Skeletal muscle cell (primary cell): Measurements from ENCODE around the gene IFITM10.
"Not testable (repeated sequence)": the region's sequence is repeated elsewhere in the genome, so short reads cannot be mapped to it uniquely, and the experiment has no call there.

Experiments used
- DNase-seq: peaks from one replicate; pipeline ENCODE4 v3.0.0-alpha.2; 2010; ENCODE audit warnings: low read depth
- H3K4me3 ChIP-seq: 2 replicates; pipeline ENCODE4 v1.5.1; 2011; ENCODE audit warnings: low read depth, mild to moderate bottlenecking, control low read depth, low read length, moderate library complexity

Gene IFITM10

DNA sequence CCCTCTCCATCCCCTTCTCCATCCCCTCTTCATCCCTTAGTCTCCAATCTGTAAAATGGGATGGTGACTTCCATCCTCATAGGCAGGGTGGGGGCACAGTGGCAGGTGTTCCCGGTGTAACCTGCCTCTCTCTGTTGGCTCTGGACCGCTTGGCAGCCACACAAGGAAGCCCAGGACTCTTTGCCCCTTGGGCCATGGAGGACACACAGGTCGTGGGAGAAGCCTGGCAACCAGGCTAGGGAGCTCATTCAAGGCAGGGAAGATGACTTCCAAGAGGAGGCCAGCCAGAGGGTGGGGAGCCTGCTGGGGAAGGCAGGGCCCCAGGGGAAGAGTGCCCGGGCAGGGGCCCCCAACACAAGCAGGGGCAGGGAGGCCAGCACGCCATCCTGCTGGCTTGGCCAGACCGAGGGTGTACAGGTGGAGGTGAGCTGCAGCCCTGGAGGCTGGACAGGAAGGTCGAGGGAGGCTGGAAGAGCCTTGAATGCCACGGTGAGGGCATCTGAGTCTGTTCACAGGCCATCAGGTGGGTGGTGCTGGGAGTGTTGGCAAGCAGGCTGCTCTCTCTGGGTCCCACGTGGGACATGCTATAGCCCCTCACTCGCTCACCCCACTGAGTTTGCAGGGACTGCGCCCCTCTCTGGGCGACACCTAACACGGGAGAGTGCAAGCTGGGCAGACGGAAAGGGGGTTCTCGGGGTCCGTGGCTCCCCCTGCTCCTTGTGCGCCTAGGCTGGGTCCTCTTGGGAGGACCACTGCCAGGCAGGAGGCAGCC is 28.8 kb upstream of the IFITM10 start:
- H3K4me3 ChIP-seq: no peak overlapping the region
- no peak for DNase-seq

DNA sequence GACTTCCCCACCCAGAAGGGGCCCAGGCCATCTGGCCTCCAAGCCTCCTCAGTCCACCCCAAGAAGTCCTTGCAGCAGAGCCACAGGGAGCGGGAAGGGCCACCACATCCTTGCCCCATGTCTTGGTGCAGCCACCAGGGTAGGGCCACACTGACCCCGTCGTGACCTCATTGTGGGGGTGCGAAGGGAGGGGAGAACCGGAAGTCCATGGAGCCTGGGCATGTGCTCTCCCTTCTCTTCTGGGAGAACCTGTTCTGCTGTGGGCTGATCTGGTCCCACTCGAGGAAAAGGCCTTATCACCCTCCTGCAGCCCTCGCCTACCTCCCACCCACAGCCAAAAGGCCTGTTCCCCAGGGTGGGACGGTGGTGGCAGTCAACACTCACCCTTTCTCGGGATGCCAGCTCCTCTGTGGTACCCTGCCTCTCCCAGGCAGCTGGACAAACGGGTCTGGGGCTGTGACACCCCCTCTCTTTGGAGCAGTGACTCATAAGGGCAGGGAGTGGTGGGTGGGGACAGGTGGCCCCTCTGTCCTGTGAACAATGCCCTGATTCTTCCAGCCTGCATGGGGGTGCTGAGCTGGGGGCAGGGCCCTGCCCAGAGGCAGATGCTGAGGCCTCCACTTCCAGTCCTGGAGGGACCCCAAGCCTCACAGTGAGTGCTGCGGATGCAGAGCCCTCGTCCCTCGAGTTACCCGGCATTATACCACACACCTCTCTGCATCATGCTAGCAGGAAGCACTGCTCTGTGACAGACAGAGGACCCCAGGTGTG is 27.9 kb upstream of the IFITM10 start:
- no peak for DNase-seq
- H3K4me3 ChIP-seq: no peak overlapping the region

DNA sequence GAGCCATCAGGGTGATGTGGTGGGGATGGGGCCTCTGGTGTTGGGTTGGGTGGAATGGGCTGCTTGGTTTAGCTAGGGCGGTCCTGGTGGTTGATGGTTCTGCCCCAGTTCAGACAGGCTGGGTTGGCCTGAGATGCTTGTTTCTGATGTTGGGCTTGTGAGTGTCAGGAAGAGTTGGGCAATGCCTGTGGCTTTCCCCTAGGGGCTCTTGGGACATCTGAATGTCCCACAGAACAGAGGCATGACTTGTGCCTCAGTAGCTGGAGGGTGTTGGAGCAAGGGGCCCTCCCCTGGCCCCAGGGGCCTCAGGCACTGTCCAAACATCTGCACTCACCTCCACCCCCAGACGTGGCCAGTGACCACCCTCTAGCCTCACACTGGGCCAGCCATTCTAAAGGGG is 27.3 kb upstream of the IFITM10 start:
- no peak overlapping the region for H3K4me3 ChIP-seq
- DNase-seq: no peak

DNA sequence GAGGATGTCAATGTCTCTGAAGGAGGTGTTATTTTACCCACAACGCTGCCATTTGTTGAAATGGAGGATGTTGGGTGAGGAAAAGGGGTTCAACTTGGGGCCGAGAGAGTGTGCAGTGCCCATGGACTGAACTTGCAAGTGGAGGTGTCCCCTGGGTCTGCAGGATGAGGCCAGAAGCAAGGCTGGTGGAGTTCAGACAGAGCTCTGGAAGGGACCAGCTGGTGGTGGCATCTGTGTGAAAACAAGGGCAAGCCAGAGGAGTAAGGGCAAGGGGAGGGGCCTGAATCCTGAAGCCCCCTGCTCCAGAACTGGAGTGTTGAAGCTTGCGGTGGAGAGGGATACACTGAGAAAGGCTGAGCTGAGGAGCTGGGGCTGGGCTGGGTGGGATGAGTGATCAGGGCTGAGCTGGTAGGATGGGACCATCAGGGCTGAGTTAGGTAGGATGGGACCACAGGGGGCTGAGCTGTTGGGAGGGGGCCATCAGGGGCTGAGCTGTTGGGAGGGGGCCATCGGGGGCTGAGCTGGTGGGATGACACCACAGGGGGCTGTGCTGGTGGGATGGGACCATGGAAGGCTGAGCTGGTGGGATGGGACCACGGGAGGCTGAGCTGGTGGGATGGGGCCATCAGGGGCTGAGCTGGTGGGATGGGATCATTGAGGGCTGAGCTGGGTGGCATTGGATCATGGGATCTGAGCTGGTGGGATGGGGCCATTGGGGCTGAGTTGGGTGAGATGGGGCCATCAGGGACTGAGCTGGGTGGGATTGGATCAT is 26.7 kb upstream of the IFITM10 start:
- no peak overlapping the region for H3K4me3 ChIP-seq
- no peak for DNase-seq

DNA sequence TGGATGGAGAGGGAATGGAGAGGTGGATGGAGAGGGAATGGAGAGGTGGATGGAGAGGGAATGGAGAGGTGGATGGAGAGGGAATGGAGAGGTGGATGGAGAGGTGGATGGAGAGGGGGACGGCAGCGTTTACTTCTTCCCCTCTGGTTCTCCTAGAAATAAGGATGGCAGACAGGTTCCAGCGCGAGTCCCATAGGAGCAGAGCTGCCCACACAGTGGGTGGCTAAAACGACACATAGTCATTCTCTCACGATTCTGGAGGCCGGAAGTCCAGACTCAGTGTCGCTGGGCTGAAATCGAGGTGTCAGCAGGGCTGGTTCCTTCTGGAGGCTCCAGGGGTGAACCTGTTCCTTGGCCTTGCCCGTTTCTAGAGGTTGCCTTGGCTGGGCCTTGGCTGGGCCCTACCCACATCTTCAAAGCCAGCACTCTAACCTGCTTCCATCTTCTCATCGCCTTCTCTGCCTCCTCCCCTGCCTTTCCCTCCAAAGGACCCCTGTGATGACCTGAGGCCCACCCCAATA is 26.0 kb upstream of the IFITM10 start:
- no peak for DNase-seq
- no peak overlapping the region for H3K4me3 ChIP-seq

DNA sequence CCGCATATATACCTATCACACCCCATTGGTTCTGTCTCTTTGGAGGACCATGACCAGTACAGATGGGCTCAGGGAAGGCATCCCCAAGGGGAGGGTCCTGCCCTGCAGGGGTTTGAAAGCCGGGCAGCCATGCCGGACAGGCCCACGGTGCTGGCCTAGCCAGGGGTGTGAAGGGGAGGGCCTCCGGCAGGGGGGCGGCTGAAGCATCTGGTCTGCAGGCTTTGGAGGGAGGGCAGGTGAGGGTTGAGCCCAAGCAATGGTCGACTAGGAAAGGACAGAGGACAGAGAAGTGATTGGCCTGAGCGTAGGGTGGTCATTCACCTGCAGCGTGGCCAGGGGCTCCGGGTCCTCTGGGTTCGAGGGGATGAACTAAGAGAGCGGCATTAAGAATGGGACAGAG is 24.5 kb upstream of the IFITM10 start:
- DNase-seq: no peak

DNA sequence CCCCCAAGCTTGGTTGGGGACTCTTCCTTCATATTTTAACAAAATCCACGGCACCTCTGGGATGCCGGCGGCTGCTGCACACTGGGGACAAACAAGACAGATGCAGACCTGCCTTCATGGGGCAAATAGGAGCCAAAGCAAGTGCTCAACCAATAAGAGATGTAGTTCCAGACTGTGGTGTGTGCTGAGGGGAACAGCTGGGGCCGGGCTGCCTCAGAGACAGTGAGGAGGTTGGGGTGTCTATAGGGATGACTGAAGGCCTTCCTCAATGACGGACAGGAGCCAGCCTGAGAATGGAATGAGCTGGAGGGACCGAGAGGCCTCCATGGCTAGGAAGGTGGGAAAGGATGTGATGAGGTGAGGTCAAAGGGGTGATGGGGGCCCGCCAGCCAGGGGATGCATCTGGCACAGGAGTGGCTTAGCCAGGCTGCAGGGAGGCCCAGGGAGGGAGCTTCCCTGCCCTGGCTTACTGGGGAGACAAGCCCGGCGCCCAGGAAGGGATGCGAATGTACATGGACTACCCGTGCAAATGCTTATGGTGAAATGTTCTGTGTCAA is 23.7 kb upstream of the IFITM10 start:
- H3K4me3 ChIP-seq: no peak overlapping the region
- DNase-seq: no peak

More for the DNA sequence above, 24.5 kb upstream of the IFITM10 start:
- no peak overlapping the region for H3K4me3 ChIP-seq

DNA sequence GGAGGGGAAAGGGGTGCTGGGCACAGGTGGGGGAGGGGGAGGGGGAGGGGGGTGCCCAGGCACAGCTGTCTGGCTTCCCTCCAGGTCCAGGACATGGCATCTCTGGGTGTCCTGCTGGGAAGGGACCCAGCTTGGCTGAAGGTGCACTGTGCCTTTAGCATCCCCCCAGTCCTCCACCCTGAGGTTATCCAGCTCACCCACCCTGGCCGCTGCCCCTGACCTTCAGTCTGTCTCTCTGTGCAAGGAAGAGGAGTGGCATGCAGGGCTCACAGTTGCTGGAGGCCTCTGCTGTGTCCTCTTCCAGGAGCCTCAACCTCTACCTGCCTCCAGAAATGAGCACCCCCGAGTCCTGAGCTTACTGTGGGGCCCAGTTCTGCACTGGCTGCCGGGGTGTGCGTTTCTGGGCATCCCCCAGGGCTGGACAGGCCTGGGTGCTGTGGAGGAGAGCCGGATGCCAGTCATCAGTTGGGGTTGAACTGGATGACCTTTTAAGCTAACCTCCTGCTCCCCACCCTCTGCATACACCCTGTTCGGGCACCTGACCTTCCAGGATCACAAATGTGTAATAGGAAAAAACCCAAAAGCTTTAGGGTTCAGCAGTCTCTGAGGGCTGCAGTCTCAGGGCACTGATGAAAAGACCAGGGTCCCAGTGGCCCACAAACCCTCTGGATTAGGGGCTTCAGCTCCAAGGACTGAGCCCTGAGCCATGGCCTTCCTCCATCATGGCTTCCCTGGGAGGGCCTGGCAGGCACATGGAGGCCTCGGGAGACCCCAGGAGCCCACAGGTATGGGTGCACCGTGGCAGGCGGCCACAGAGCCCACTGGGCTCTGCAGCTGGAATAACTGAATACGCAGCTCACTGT is 23.0 kb upstream of the IFITM10 start:
- DNase-seq: no peak
- H3K4me3 ChIP-seq: no peak overlapping the region

DNA sequence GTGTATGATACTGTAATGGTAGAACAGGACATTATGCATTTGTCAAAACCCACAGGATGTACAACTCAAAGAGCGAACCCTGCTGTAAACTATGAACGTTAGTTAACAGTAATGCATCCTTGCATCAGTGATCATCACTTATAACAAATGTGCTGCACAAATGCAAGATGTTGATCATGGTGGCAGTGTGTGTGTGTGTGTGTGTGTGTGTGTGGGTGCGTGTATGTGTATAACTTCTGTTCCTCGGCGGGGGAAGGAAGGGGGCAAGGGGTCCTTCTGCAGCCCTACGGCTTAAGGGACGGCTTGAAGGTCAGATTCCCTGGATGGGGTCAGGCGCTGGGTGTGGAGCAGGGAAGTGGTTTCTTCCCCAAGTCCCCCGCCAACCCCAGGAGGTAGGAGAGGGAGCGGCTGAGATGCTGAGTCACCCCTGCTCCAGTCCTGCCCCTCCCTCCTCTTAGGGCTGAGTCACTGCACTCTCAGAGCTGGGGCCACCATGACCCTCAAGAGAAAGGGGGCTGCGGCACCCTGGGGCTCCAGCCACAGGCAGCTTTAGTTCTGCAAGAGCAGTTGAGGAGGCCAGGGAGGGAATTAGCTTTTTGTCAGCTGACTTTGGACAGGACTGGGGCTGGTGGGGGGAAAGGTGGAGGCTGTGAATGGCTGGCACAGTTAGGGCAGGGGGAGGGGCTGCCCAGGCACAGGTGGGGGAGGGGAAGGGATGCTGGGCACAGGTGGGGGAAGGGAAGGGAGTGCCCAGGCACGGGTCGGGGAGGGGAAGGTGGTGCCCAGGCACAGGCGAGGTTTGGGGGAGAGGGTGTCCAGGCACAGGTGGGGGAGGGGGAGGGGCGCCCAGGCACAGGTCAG is 22.1 kb upstream of the IFITM10 start:
- peak; percentile 92 for DNase-seq
- no peak overlapping the region for H3K4me3 ChIP-seq

DNA sequence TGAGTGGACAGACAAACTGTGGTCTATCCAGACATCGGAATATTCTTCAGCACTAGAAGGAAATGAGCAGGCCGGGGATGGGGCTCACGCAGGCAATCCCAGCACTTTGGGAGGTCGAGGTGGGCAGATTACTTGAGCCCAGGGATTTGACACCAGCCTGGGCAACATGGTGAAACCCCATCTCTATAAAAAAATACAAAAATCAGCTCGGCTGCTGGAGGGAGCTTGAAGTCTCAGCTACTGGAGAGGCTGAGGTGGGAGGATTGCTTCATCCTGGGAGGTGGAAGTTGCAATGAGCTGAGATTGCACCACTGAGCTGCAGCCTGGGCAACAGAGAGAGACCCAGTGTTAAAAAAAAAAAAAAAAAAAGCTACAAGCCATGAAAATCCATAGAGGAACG is 21.3 kb upstream of the IFITM10 start:
- peak; percentile 61 for DNase-seq
- no peak overlapping the region for H3K4me3 ChIP-seq

DNA sequence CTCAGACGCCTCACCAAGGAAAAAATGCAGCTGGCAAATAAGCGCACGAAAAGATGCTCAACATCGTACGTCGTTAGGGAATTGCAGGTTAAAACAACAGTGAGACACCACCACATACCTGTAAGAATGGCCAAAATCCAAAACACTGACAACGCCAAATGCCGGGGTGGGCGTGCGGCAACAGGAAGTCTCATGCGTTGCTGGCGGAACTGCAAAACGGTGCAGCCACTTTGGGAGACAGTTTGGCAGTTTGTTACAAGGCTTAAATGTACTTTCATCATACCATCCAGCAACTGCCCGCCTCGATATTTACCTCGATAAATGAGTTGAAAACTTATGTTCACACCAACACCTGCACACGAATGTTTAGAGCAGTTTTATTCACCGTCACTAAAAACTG is 20.9 kb upstream of the IFITM10 start:
- DNase-seq: no peak
- no peak overlapping the region for H3K4me3 ChIP-seq

DNA sequence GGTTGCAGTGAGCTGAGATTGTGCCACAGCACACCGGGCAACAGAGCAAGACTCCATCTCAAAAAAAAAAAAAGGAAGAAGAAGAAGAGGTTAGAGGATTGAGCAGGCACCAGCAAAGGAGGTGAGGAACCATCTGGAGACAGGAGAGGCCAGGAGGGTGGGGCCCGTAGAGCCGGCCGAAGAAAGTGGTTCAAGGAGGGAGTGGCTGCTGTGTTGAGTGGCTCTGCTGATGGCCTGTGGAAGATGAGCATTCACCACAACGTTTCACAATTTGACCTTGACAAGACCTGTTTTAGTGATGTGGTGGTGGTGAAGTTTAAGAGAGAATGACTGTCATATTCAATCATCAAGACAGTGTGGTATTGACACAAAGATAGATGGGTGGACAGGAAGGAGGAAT is 20.1 kb upstream of the IFITM10 start:
- no peak overlapping the region for H3K4me3 ChIP-seq

DNA sequence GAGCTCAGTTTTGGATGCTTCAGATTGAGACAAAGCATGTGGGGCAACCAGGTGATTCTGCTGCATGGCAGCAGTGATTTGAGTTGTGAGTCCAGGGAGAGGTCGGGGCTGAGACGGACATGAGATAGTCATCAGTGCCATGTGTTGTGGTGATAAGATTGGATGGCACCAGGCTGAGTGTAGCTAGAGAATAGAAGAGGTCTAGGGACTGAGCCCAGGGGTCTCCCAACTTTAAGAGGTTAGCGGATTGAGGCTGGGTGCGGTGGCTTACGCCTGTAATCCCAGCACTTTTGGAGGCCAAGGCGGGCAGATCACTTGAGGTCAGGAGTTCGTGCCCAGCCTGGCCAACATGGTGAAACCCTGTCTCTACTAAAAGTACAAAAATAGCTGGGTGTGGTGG is 19.7 kb upstream of the IFITM10 start:
- DNase-seq: no peak
- H3K4me3 ChIP-seq: no peak overlapping the region

More for the DNA sequence above, 20.1 kb upstream of the IFITM10 start:
- DNase-seq: no peak

DNA sequence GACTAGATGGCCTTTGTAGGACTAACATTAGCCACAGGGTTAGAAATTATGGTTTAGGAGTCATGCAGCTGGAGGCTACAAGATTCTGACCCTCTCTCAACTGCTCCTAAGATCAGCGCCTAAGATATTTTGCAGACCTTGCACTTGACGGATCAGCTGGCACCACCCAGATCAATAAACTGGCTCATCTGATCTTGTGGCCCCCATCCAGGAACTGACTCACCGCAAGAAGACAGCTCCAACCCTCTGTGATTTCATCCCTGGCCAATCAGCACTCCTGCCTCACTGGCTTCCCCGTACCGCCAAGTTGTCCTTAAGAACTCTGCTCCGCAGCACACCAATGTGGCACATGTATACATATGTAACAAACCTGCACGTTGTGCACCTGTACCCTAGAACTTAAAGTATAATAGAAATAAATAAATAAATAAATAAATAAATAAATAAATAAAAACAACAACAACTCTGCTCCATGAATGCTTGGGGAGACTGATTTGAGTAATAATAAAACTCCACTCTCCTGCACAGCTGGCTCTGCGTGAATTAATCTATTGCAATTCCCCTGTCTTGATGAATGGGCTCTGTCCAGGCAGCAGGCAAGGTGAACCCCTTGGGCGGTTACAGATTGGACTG is 19.0 kb upstream of the IFITM10 start:
- not testable (repeated sequence) for DNase-seq, H3K4me3 ChIP-seq

DNA sequence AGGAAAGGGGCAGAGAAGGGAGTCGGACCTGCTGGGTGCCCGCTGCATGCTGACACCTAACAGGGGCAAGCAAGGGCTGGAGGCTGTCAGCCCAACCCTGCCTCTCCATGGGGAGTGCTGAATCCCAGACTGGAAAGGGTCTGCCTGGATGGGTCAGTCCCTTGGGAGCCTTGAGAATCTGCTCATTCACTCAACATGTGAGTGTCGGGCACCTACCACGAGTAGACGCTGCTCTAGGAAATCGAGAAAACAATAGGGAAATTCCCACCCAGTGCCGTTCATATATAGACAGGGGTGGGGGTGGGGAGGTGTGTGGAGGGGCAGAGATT is 17.7 kb upstream of the IFITM10 start:
- no peak overlapping the region for H3K4me3 ChIP-seq
- DNase-seq: no peak

DNA sequence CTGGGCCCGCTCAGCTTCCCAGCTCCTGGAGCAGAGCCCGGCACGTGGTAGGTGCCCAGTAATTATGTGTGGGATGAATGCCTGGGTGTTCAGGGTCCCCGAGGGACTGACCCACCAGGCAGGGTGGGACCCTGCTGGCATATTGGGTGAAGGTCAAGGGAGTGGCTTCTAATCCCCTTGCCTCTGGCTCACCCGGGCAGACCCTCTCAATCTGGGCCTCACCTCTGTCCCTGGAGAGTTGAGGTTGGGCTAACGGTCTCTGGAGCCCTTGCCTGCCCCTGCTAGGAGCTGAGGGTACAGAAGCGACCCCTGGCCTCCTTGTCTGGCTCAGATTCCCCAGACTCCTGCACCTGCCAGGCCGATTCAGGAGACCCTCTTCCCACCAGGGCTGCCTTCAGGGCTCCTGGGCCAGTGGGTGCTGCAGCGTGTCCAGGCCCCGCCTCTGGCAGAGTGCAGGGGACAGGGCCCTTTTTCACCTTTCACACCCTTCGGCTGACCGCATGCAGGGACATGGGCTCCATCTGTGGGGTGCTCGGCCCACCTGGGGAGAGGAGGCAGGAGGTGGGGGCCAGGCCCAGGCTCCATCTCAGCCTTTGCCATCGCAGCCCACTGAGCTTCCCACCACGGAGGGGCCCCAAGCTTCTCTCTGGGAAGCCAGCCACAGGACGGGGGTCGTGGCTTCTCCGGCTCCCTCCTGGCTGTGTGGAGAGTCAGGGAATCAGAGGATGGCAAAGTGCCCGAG is 17.2 kb upstream of the IFITM10 start:
- DNase-seq: no peak
- no peak overlapping the region for H3K4me3 ChIP-seq
